AG09309 (cell line): ENCODE measurements around the gene GPR39.

Experiments used
- DNase-seq: peaks from one replicate; pipeline ENCODE4 v3.0.0-alpha.2; 2010; ENCODE audit warnings: low read depth
- H3K4me3 ChIP-seq: 2 replicates; pipeline ENCODE4 v1.5.1; 2011; ENCODE audit warnings: mild to moderate bottlenecking, low read depth, low read length, moderate library complexity; ENCODE audit not compliant: control insufficient read depth
- CTCF ChIP-seq: IDR thresholded peaks from 2 replicates; pipeline ENCODE4 v1.5.1; 2011; ENCODE audit warnings: mild to moderate bottlenecking, low read depth, low read length, inconsistent platforms; ENCODE audit not compliant: insufficient read depth, control insufficient read depth; ENCODE audit errors: missing control alignments

The GPR39 gene

GRCh38 chr2:132568656-132569055 is 152.1 kb downstream of the GPR39 start:
- no peak overlapping the region for H3K4me3 ChIP-seq
- no peak for TF ChIP-seq CTCF
- no peak for DNase-seq

GRCh38 chr2:132573444-132574007 is 156.9 kb downstream of the GPR39 start:
- no peak for TF ChIP-seq CTCF
- no peak overlapping the region for H3K4me3 ChIP-seq
- DNase-seq, result no peak

DNA sequence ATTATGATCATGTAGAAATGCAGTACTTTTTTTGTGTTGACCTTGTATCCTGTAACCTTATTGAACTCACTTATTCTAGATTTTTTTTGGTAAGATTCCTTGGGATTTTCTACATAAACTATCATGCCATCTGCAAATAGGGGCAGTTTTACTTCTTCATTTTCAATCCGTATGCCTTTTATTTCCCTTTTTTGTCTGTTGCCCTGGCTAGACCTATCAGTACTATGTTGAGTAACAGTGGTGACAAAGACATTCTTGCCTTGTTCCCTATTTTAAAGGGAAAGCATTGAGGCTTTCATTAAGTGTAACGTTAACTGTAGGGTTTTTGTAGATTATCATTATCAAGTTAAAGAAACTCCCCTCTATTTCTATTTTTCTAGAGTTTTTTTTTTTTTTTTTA is 161.1 kb downstream of the GPR39 start:
- H3K4me3 ChIP-seq, result no peak overlapping the region
- no peak for DNase-seq
- TF ChIP-seq CTCF, result no peak

DNA sequence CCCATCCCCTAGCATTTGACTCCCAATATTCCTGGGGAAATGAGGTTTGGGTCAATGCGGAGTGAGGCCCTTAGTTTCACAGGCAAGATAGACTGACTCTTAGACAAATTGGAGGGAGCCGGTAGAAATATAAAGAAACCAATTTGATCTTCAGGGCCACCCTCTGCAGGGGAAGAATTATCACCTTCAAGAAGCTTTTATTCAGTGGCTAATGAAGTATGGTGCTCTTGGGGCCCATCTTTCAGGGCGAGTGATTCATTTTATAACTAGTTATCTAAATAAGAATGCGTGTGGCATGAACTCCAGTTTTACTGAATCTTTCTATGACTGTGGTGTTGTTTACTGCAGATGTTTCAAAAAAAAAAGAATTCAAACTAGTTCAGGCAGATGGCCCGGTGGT is 165.0 kb downstream of the GPR39 start:
- no peak for DNase-seq

GRCh38 chr2:132581991-132582738 is 165.6 kb downstream of the GPR39 start:
- DNase-seq, result no peak
- no peak overlapping the region for H3K4me3 ChIP-seq
- TF ChIP-seq CTCF, result no peak

More for the DNA sequence above, 165.0 kb downstream of the GPR39 start:
- H3K4me3 ChIP-seq, result no peak overlapping the region
- no peak for TF ChIP-seq CTCF

- TF ChIP-seq CTCF, result no peak
- H3K4me3 ChIP-seq, result no peak overlapping the region
- no peak for DNase-seq
These were observed 167.2 kb downstream of the GPR39 start for GRCh38 chr2:132583666-132584360.
